Left forelimb (tissue), 1 donor: ENCODE results near the gene SEMA3G.

Experiments
- DNase-seq: peaks from one replicate; pipeline ENCODE4 v3.0.0-alpha.2; 2018; ENCODE audit warnings: low spot score

Gene SEMA3G

GRCh38 chr3:52438579-52439425, 6.1 kb downstream of the SEMA3G start:
- DNase-seq: peak; percentile 45

- DNase-seq: no peak
Measured at GRCh38 chr3:52438104-52438376, 6.9 kb downstream of the SEMA3G start.

GRCh38 chr3:52437326-52438103, 7.4 kb downstream of the SEMA3G start:
- no peak for DNase-seq

- DNase-seq: no peak
Measured at GRCh38 chr3:52436500-52437149, 8.3 kb downstream of the SEMA3G start.

GRCh38 chr3:52435246-52436101, 9.4 kb downstream of the SEMA3G start:
- DNase-seq: no peak

GRCh38 chr3:52434491-52435115, 10.3 kb downstream of the SEMA3G start:
- DNase-seq: no peak

- DNase-seq: no peak
Measured at GRCh38 chr3:52433996-52434479, 10.9 kb downstream of the SEMA3G start.

GRCh38 chr3:52433328-52433995, 11.4 kb downstream of the SEMA3G start:
- DNase-seq: no peak

- DNase-seq: no peak
Measured at GRCh38 chr3:52432691-52433141, 12.2 kb downstream of the SEMA3G start.

GRCh38 chr3:52432225-52432624, 12.7 kb downstream of the SEMA3G start:
- DNase-seq: no peak

- no peak for DNase-seq
Measured at GRCh38 chr3:52431459-52432223, 13.3 kb downstream of the SEMA3G start.

GRCh38 chr3:52430416-52430810, 14.5 kb downstream of the SEMA3G start:
- DNase-seq: no peak

GRCh38 chr3:52429779-52430415, 15.0 kb downstream of the SEMA3G start:
- no peak for DNase-seq

GRCh38 chr3:52429031-52429430, 15.9 kb downstream of the SEMA3G start:
- no peak for DNase-seq

- no peak for DNase-seq
Measured at GRCh38 chr3:52428151-52429005, 16.5 kb downstream of the SEMA3G start.

GRCh38 chr3:52423173-52423572, 21.7 kb downstream of the SEMA3G start:
- DNase-seq: peak; percentile 53

GRCh38 chr3:52422669-52423068, 22.2 kb downstream of the SEMA3G start:
- DNase-seq: no peak

- DNase-seq: peak; percentile 17
Measured at GRCh38 chr3:52420388-52420787, 24.5 kb downstream of the SEMA3G start.
